HEK293T (cell line): Measurements from ENCODE around the gene BARX2.

Experiments
- CTCF ChIA-PET: fragments of 350-600 bp; formaldehyde crosslinking; extraction: SDS; loops from one replicate; lab custom pipeline; 2021; ENCODE audit warnings: antibody characterized with exemption, inconsistent platforms; lab: Yijun Ruan, JAX
- POLR2A ChIA-PET: fragments of 350-600 bp; formaldehyde crosslinking; extraction: SDS; loops from one replicate; lab custom pipeline; 2020; ENCODE audit warnings: antibody characterized with exemption, inconsistent platforms; lab: Yijun Ruan, JAX
- DNase-seq: peaks from one replicate; pipeline ENCODE4 v3.0.0; 2012; ENCODE audit warnings: mixed read lengths; ENCODE audit errors: extremely low spot score
- BHLHE40 ChIP-seq: fragments of 450-650 bp; IDR thresholded peaks from 2 replicates; pipeline ENCODE4 v1.6.1; 2016; ENCODE audit warnings: mild to moderate bottlenecking, moderate library complexity, borderline replicate concordance
- CTBP1 ChIP-seq: fragments of 450-650 bp; IDR thresholded peaks from 2 replicates; pipeline ENCODE4 v1.6.1; 2016; ENCODE audit warnings: borderline replicate concordance
- ELF4 ChIP-seq: fragments of 450-650 bp; IDR thresholded peaks from 2 replicates; pipeline ENCODE4 v1.6.1; 2017; ENCODE audit warnings: antibody characterized with exemption
- FOXA1 ChIP-seq: fragments of 450-650 bp; IDR thresholded peaks from 2 replicates; pipeline ENCODE4 v1.6.1; 2016; ENCODE audit warnings: mild to moderate bottlenecking
- FOXK2 ChIP-seq: fragments of 450-650 bp; IDR thresholded peaks from 2 replicates; pipeline ENCODE4 v1.6.1; 2016; ENCODE audit warnings: mild to moderate bottlenecking
- FOXM1 ChIP-seq: fragments of 450-650 bp; IDR thresholded peaks from 2 replicates; pipeline ENCODE4 v1.6.1; 2017; ENCODE audit warnings: mild to moderate bottlenecking, borderline replicate concordance
- HDGF ChIP-seq: fragments of 450-650 bp; IDR thresholded peaks from 2 replicates; pipeline ENCODE4 v1.6.1; 2017; ENCODE audit warnings: antibody characterized with exemption, borderline replicate concordance
- L3MBTL2 ChIP-seq: fragments of 450-650 bp; conservative IDR thresholded peaks from 2 replicates; pipeline ENCODE4 v1.6.1; 2016; ENCODE audit warnings: mild to moderate bottlenecking
- LEF1 ChIP-seq: fragments of 450-650 bp; IDR thresholded peaks from 2 replicates; pipeline ENCODE4 v1.6.1; 2017; ENCODE audit warnings: mild to moderate bottlenecking, borderline replicate concordance
- NFRKB ChIP-seq: fragments of 450-650 bp; IDR thresholded peaks from 2 replicates; pipeline ENCODE4 v1.6.1; 2016; ENCODE audit warnings: mild to moderate bottlenecking, moderate library complexity
- PKNOX1 ChIP-seq: fragments of 450-650 bp; IDR thresholded peaks from 2 replicates; pipeline ENCODE4 v1.6.1; 2016
- SP1 ChIP-seq: fragments of 450-650 bp; IDR thresholded peaks from 2 replicates; pipeline ENCODE4 v1.6.1; 2017
- SUZ12 ChIP-seq: fragments of 450-650 bp; IDR thresholded peaks from 2 replicates; pipeline ENCODE4 v1.6.1; 2016; ENCODE audit warnings: mild to moderate bottlenecking
- TARDBP ChIP-seq: fragments of 450-650 bp; IDR thresholded peaks from 2 replicates; pipeline ENCODE4 v1.6.1; 2016
- ZNF384 ChIP-seq: fragments of 450-650 bp; IDR thresholded peaks from 2 replicates; pipeline ENCODE4 v1.6.1; 2016

BARX2 gene

GRCh38 chr11:129489249-129489648, 113.6 kb downstream of the BARX2 start:
- TF ChIP-seq ELF4 = no peak
- TF ChIP-seq NFRKB = no peak
- TF ChIP-seq SUZ12 = no peak
- no peak for TF ChIP-seq HDGF
- TF ChIP-seq FOXK2 = no peak
- TF ChIP-seq FOXM1 = no peak
- TF ChIP-seq PKNOX1 = no peak
- TF ChIP-seq CTBP1 = no peak
- TF ChIP-seq ZNF384 = no peak
- TF ChIP-seq FOXA1 = no peak
- DNase-seq = no peak
- POLR2A ChIA-PET = no interaction called here
- CTCF ChIA-PET = no interaction called here

DNA sequence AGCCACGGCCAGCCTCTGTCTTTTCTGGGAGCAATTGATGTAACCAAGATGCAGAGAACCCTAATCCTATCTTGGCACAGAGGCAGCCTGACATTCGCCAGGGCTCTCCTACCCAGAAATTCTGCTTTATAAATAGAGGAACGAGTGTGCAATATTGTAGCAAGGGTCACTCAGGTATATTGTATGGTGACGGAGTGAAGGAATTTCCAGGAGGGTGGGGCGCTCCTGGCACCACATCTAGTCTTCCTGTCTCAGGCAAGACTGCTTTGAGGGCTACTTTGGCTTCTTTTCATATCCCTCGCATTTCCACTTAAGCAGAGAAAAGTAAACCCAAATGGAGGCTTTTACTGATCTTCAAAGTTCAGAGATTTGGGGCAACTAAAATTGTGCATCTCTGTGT, 114.4 kb downstream of the BARX2 start:
- POLR2A ChIA-PET = no interaction called here
- no peak for TF ChIP-seq LEF1
- TF ChIP-seq FOXA1 = no peak
- no peak for TF ChIP-seq ELF4
- no peak for TF ChIP-seq SP1
- TF ChIP-seq SUZ12 = no peak
- no peak for TF ChIP-seq NFRKB
- no peak for TF ChIP-seq FOXK2
- no peak for TF ChIP-seq BHLHE40
- no peak for TF ChIP-seq HDGF
- TF ChIP-seq L3MBTL2 = no peak
- TF ChIP-seq TARDBP = no peak
- no peak for TF ChIP-seq PKNOX1
- no peak for TF ChIP-seq FOXM1
- CTCF ChIA-PET = no interaction called here
- DNase-seq = no peak

DNA sequence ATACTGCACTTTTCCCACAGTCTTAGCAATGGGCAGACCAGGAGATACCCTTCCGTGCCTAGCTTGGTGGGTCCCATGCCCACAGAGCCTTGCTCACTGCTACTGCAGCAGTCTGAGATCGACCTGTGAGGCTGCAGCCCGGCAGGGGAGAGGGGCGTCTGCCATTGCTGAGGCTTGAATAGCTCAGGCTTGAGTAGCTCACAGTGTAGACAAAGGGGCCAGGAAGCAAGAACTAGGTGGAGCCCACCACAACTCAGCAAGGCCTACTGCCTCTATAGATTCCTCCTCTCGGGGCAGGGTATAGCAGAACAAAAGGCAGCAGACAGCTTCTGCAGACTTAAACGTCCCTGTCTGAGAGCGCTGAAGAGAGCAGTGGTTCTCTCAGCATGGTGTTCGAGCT, 118.1 kb downstream of the BARX2 start:
- ChIA-PET POLR2A (no interaction called here), CTCF (no interaction called here)
- DNase-seq = no peak
- no peak for TF ChIP-seq FOXK2
- no peak for TF ChIP-seq PKNOX1
- no peak for TF ChIP-seq LEF1
- no peak for TF ChIP-seq HDGF
- no peak for TF ChIP-seq NFRKB
- TF ChIP-seq TARDBP = no peak
- TF ChIP-seq BHLHE40 = no peak
